Measurements from ENCODE around the gene SHF. TPM values are rescaled to one million over a fixed set of nuclear protein-coding genes. Genes with fewer than 3 reads are reported as not detected.

SHF gene
- total RNA-seq, 1 experiment from 2014 or later, result 42.9 TPM

DNA sequence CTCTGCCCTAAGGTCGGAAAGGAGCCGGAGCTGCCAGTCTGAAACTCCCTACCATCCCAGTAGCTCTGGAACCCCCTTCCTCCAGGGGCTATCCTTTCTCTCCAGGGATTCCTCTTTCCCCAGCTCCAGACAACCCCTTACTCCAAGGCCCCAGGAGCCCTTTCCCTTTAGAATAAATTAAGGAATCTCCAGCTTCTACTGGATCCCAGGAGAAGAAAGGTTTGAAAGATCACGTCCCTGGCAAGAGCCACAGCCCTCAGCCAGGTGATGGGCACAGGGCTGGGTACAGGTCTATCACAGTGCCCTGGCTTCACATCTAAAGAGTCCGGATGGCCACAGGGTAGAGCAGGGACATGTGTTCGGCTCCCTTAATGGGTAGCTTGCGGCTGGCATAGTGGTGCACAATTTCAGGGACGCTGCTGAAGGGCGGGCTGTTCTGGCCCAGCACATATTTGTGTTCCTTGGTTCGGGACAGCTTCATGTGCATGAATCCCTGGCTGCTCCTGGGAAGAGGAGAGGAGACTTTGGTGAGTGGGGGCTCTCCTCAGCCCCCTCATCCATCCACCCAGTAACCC lies 20.0 kb downstream of the SHF start:
- no peak for TF ChIP-seq EZH2 (IDR thresholded peaks at IDR 0.05; ENCODE audit: borderline replicate concordance, low read depth, low read length, poor library complexity, severe bottlenecking)
- TF ChIP-seq, protein P1, sequence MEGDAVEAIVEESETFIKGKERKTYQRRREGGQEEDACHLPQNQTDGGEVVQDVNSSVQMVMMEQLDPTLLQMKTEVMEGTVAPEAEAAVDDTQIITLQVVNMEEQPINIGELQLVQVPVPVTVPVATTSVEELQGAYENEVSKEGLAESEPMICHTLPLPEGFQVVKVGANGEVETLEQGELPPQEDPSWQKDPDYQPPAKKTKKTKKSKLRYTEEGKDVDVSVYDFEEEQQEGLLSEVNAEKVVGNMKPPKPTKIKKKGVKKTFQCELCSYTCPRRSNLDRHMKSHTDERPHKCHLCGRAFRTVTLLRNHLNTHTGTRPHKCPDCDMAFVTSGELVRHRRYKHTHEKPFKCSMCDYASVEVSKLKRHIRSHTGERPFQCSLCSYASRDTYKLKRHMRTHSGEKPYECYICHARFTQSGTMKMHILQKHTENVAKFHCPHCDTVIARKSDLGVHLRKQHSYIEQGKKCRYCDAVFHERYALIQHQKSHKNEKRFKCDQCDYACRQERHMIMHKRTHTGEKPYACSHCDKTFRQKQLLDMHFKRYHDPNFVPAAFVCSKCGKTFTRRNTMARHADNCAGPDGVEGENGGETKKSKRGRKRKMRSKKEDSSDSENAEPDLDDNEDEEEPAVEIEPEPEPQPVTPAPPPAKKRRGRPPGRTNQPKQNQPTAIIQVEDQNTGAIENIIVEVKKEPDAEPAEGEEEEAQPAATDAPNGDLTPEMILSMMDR (conservative IDR thresholded peaks at IDR 0.05; ENCODE audit: low read depth, low read length), result peak; percentile 6; the same call in 1 of the 2 replicates
- Histone ChIP-seq H3K27me3 (replicated peaks; ENCODE audit: insufficient read depth, low read depth, low read length, poor library complexity) (no peaks in the 10 kb centered on the region), H3K4me1 (ENCODE audit: insufficient read depth, low read length, poor library complexity, severe bottlenecking) (peaks cover 21% of the 10 kb centered on the region), H3K9me3 (ENCODE audit: low read depth, low read length, poor library complexity, severe bottlenecking) (no peaks in the 10 kb centered on the region), H3K27ac (ENCODE audit: low read depth, low read length, poor library complexity, severe bottlenecking) (peak overlapping the region; percentile 96), H3K36me3 (ENCODE audit: insufficient read depth, low read length, poor library complexity, severe bottlenecking) (peaks cover 5% of the 10 kb centered on the region), H3K4me3 (ENCODE audit: low read depth, low read length, poor library complexity, severe bottlenecking) (peak overlapping the region; percentile 45)
- intact Hi-C loops (cut with micrococcal nuclease; ENCODE audit: unreplicated experiment), result loop anchor here (5.0 kb wide), 1 partner anchor 290 kb away; no protein-coding TSS in a partner anchor
- BruUV-seq (replicated peaks), result TSS peak; percentile 39
- ChIA-PET CTCF (interaction anchor here (0.6 to 1.6 kb wide), 3 partner anchors 50 to 347 kb away, joined by 3 to 6 read pairs (median 3); no protein-coding TSS in a partner anchor), POLR2A (ENCODE audit: low non-redundant PET) (no interaction called here)
- no peak for DNase-seq (ENCODE audit: low spot score)

DNA sequence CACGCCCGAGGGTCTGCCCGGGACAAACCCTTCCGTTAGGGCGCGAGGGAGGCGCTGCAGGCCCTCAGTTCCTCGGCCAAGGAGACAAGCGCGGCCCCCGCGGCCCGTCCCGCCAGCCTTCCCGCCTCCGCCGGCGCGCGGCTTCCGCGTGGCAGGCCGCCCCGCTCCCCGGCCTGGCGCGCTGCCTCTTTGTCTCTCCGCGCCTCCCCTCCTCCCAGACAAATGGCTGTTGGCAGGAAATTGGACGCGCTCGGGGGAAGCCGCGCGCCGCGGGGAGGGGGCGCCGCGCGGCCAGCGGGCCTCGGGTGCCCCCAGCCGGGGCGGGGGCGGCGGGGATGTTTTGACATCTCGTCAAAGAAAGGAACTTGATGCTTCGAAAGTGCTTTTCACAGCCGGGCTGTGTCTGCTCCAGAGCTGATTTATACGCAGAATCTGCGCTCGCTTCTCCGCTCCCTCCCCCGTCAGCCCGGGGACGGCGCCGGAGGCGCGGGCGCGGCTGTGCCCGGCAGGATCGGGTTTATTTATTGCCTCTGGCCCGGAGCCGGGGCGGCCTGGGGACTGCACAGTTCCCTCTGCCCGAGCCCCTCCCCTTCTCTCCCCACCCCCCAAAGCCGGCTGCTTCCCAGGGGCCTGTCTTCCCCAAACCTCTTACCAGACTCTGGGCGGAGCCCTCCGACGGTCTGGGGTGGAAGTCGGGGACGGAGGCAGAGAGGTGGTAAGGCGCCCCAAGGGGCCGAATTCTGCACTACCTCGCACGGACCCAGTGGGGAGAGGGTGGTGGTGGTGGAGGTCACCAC lies 20.7 kb downstream of the SHF start:
- CTCF ChIA-PET, result interaction anchor here (0.7 to 1.6 kb wide), 2 partner anchors 21 to 49 kb away, joined by 3 read pairs; partner anchors contain the start of gene SHF
- no peaks in the 10 kb centered on the region for H3K9me3 ChIP-seq (ENCODE audit: low read depth, low read length, poor library complexity, severe bottlenecking)
- intact Hi-C loops (cut with micrococcal nuclease; ENCODE audit: unreplicated experiment), result loop anchor here (5.0 kb wide), 1 partner anchor 290 kb away; no protein-coding TSS in a partner anchor

DNA sequence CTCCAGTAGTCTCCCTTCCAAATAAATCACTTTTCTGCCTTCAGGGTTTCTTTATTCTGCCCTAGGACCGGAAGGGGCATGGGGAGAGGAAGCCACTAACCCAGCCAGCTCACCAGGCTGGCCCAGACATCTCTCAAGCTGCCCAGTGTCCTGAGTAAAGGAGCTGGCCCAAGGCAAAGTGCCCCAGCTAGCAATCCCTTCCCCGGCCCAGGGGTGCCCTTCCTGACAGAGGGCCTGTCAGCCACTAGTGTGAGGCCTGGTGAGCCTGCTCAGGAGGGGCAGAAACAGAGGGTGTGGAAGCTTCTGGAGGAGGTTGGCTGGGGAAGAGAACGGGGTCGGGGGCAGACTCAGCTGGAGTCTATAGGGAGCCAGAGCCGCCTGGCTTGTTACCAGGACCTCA lies 22.2 kb downstream of the SHF start:
- no peaks in the 10 kb centered on the region for H3K27me3 ChIP-seq (replicated peaks; ENCODE audit: insufficient read depth, low read depth, low read length, poor library complexity)
- ChIA-PET POLR2A (ENCODE audit: low non-redundant PET) (interaction anchor here (0.6 kb wide), 1 partner anchor 32 kb away, joined by 4 read pairs; no protein-coding TSS in a partner anchor), CTCF (no interaction called here)
- no TSS peak for BruUV-seq (replicated peaks)
- no peak for DNase-seq (ENCODE audit: low spot score)
- no peaks in the 10 kb centered on the region for H3K9me3 ChIP-seq (ENCODE audit: low read depth, low read length, poor library complexity, severe bottlenecking)
- peak overlapping the region; percentile 96 for H3K27ac ChIP-seq (ENCODE audit: low read depth, low read length, poor library complexity, severe bottlenecking)
- peaks cover 5% of the 10 kb centered on the region for H3K36me3 ChIP-seq (ENCODE audit: insufficient read depth, low read length, poor library complexity, severe bottlenecking)
- TF ChIP-seq, protein P1 (conservative IDR thresholded peaks at IDR 0.05; ENCODE audit: low read depth, low read length), result no peak
- TF ChIP-seq EZH2 (IDR thresholded peaks at IDR 0.05; ENCODE audit: borderline replicate concordance, low read depth, low read length, poor library complexity, severe bottlenecking), result no peak
- no peak overlapping the region for H3K4me3 ChIP-seq (ENCODE audit: low read depth, low read length, poor library complexity, severe bottlenecking)
- peaks cover 21% of the 10 kb centered on the region for H3K4me1 ChIP-seq (ENCODE audit: insufficient read depth, low read length, poor library complexity, severe bottlenecking)
- intact Hi-C loops (cut with micrococcal nuclease; ENCODE audit: unreplicated experiment), result loop anchor here (5.0 kb wide), 1 partner anchor 292 kb away; no protein-coding TSS in a partner anchor

More for the DNA sequence above, 20.7 kb downstream of the SHF start:
- no peaks in the 10 kb centered on the region for H3K27me3 ChIP-seq (replicated peaks; ENCODE audit: insufficient read depth, low read depth, low read length, poor library complexity)
- TF ChIP-seq EZH2 (IDR thresholded peaks at IDR 0.05; ENCODE audit: borderline replicate concordance, low read depth, low read length, poor library complexity, severe bottlenecking), result no peak
- TF ChIP-seq, protein P1 (conservative IDR thresholded peaks at IDR 0.05; ENCODE audit: low read depth, low read length), result peak; percentile 56
- peak overlapping the region; percentile 45 for H3K4me3 ChIP-seq (ENCODE audit: low read depth, low read length, poor library complexity, severe bottlenecking)
- POLR2A ChIA-PET (ENCODE audit: low non-redundant PET), result interaction anchor here (0.6 kb wide), 1 partner anchor 21 kb away, joined by 5 read pairs; the partner anchor contains the start of gene SHF
- H3K4me1 ChIP-seq (ENCODE audit: insufficient read depth, low read length, poor library complexity, severe bottlenecking), result peaks cover 21% of the 10 kb centered on the region
- H3K27ac ChIP-seq (ENCODE audit: low read depth, low read length, poor library complexity, severe bottlenecking), result peak overlapping the region; percentile 96
- BruUV-seq (replicated peaks), result no TSS peak
- peak; percentile 93 for DNase-seq (ENCODE audit: low spot score)
- H3K36me3 ChIP-seq (ENCODE audit: insufficient read depth, low read length, poor library complexity, severe bottlenecking), result peaks cover 5% of the 10 kb centered on the region
